A549 (cell line): Measurements from ENCODE around the gene ABCF2. TPM values are rescaled to one million over a fixed set of nuclear protein-coding genes. Genes with fewer than 3 reads are reported as not detected.

Experiments
- ATAC-seq, 2 experiments: fragments of 200-7000 bp in 1 of 2; fragments of >200 bp in 1 of 2; cut with Nextera tagmentation in 1 of 2; cut with Tn5 transposase in 1 of 2; 3 replicates each; pipeline versions ENCODE4 v1.8.0 to v1.9.1; 2018 to 2020; ENCODE audit warnings: mild to moderate bottlenecking in 1 of 2, moderate library complexity in 1 of 2
- CTCF ChIA-PET: fragments of 300-600 bp; sonication (Branson Sonifier 250); formaldehyde crosslinking; extraction: SDS; loops from one replicate; lab custom pipeline; 2021; ENCODE audit warnings: antibody characterized with exemption, inconsistent platforms; lab: Yijun Ruan, JAX
- POLR2A ChIA-PET: fragments of 350-600 bp; formaldehyde crosslinking; extraction: SDS; loops from one replicate; lab custom pipeline; 2021; ENCODE audit warnings: antibody characterized with exemption, inconsistent platforms; lab: Yijun Ruan, JAX
- DNase-seq, 2 experiments: peaks; one replicate each; pipeline versions ENCODE4 v3.0.0 to v3.0.0-alpha.2; 2011 to 2016; ENCODE audit warnings: low read depth in 1 of 2, low spot score in 1 of 2
- FAIRE-seq: peaks from 2 replicates; lab custom pipeline; 2011; peaks lifted over from hg19 to GRCh38; lab: Jason Lieb, UNC
- H3K27ac ChIP-seq, 2 experiments: fragments of >200 bp; sonication (Bioruptor Twin); formaldehyde crosslinking; 3 replicates each; pipeline ENCODE4 v1.5.1; 2016 to 2017
- H3K4me1 ChIP-seq: fragments of >200 bp; sonication (Bioruptor Twin); formaldehyde crosslinking; 3 replicates; pipeline ENCODE4 v1.6.1; 2016
- H3K4me2 ChIP-seq: fragments of >200 bp; sonication (Bioruptor Twin); formaldehyde crosslinking; 3 replicates; pipeline ENCODE4 v1.6.1; 2016
- H3K4me3 ChIP-seq: fragments of >200 bp; sonication (Bioruptor Twin); formaldehyde crosslinking; 3 replicates; pipeline ENCODE4 v1.5.1; 2016
- H3K9me3 ChIP-seq: fragments of >200 bp; sonication (Bioruptor Twin); formaldehyde crosslinking; 3 replicates; pipeline ENCODE4 v1.6.1; 2016
- CEBPB ChIP-seq, 2 experiments: fragments of >200 bp in 1 of 2; sonication (Bioruptor Twin) in 1 of 2; formaldehyde crosslinking in 1 of 2; IDR thresholded peaks; 2 replicates each; pipeline ENCODE4 v1.6.1; 2012 to 2016
- CHD2 ChIP-seq: fragments of 150-350 bp; IDR thresholded peaks from 2 replicates; pipeline ENCODE4 v1.6.1; 2014; ENCODE audit warnings: low read length; ENCODE audit not compliant: partially characterized antibody
- EHF ChIP-seq: fragments of 250-450 bp; sonication (Bioruptor Pico); IDR thresholded peaks from 2 replicates; pipeline ENCODE4 v1.5.0; 2020; ENCODE audit warnings: mild to moderate bottlenecking
- EP300 ChIP-seq, 2 experiments: fragments of >200 bp; sonication (Bioruptor Twin); formaldehyde crosslinking; IDR thresholded peaks; 2 replicates in 1 of 2; 3 replicates in 1 of 2; pipeline ENCODE4 v1.6.1; 2016 to 2017
- ESRRA ChIP-seq: fragments of 150-350 bp; IDR thresholded peaks from 2 replicates; pipeline ENCODE4 v1.6.1; 2014; ENCODE audit warnings: mild to moderate bottlenecking, low read length, borderline replicate concordance
- KDM1A ChIP-seq: fragments of 200-600 bp; sonication (generic); IDR thresholded peaks from 2 replicates; pipeline ENCODE4 v1.6.1; 2016; ENCODE audit warnings: low read depth, mild to moderate bottlenecking
- KDM5A ChIP-seq: fragments of 200-600 bp; sonication (generic); IDR thresholded peaks from 2 replicates; pipeline ENCODE4 v1.6.1; 2016; ENCODE audit warnings: antibody characterized with exemption, mild to moderate bottlenecking
- MAZ ChIP-seq: fragments of 150-350 bp; IDR thresholded peaks from 2 replicates; pipeline ENCODE4 v1.6.1; 2014; ENCODE audit warnings: antibody characterized with exemption, low read depth, low read length, borderline replicate concordance
- RARB ChIP-seq: fragments of 250-450 bp; sonication (Bioruptor Pico); IDR thresholded peaks from 2 replicates; pipeline ENCODE4 v1.8.0; 2021; ENCODE audit warnings: mild to moderate bottlenecking, moderate library complexity
- RFX5 ChIP-seq: fragments of 450-650 bp; IDR thresholded peaks from 2 replicates; pipeline ENCODE4 v1.7.1; 2014; ENCODE audit warnings: antibody characterized with exemption, mild to moderate bottlenecking, moderate library complexity
- ZNF302 ChIP-seq: fragments of 250-450 bp; sonication (Bioruptor Pico); IDR thresholded peaks from 2 replicates; pipeline ENCODE4 v1.9.0; 2021; ENCODE audit warnings: inconsistent platforms, mild to moderate bottlenecking, moderate library complexity
- WGBS: methylation state at CpG from one replicate; pipeline ENCODE4 v1.1.6; 2017; ENCODE audit errors: missing lambda C conversion rate; 5-methylcytosine and 5-hydroxymethylcytosine counted together
- polyA plus RNA-seq, 4 experiments: library from polyadenylated mRNA; depleted of rRNA in 3 of 4; stranded (reverse); fragments of >200 nt; fragmentation: RNase III in 1 of 4; extraction: RNeasy Plus Mini Kit Qiagen cat#74134 plus additional on column Dnase treatment in 1 of 4; gene quantifications; 2 replicates in 3 of 4; 3 replicates in 1 of 4; pipeline ENCODE4 v1.2.3, GENCODE V29; 2011 to 2017
- TF ChIP-seq, protein P1 (sequence below): fragments of 450-650 bp; IDR thresholded peaks from 2 replicates; pipeline ENCODE4 v1.6.1; 2014; ENCODE audit warnings: antibody characterized with exemption
- TF ChIP-seq, protein P2 (sequence below): fragments of 250-450 bp; sonication (Bioruptor Pico); IDR thresholded peaks from 2 replicates; pipeline ENCODE4 v1.5.0; 2021; ENCODE audit warnings: mild to moderate bottlenecking, moderate library complexity, borderline replicate concordance
- TF ChIP-seq, protein P3 (sequence below): fragments of 200-600 bp; sonication (generic); IDR thresholded peaks from 2 replicates; pipeline ENCODE4 v1.6.1; 2016; ENCODE audit warnings: antibody characterized with exemption, mild to moderate bottlenecking, moderate library complexity

The ABCF2 gene
- polyA plus RNA-seq, 2 of the 4 experiments (the other 2 are of a cell fraction), result 47.8 to 70.9 TPM

DNA sequence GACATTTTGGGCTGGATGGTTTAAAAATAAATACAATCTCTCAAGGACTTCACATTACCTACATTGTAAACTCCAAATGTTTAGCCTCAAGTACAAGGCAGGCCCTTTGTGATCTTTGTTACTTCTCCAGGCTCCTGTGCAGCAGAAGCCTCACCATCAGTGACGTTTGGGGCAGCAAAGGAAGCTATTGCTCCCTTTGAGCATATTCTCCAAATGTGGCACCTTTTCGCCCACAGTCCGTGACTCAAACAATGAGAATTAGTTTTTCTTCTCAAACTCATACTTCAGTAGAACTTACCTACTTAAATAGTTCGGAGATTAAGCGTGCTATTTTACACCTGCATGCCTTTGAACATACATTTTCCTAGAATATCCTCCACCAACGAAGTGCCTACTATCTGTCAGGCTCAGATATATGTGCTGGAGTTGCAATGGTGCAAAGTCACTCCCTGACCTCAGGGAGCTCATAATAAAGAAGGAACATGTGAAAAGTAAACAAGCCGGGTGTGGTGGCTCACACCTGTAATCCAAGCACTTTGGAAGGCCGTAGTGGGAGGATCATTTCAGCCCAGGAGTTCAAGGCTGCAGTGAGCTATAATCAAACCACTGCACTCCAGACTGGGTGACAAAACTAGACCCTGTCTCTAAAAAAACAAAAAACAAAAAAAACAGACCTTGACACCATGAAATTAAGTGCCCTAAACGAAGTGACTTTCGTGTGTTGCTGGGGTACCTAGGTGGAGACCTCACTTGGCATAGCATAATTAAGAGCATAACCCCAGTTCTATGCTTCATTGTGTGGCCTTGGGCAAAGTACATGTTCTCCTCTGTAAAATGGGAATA lies 1.2 kb upstream of the ABCF2 start:
- no peak for DNase-seq
- peaks cover 26% of the 10 kb centered on the region for H3K4me1 ChIP-seq
- CTCF ChIA-PET, result interaction anchor here (0.5 to 3.5 kb wide), 3 partner anchors 16 to 1388 kb away, joined by 3 to 20 read pairs (median 5); no protein-coding TSS in a partner anchor
- no peak for ATAC-seq
- TF ChIP-seq MAZ (no peak), CHD2 (no peak), KDM1A (no peak), RFX5 (no peak), RARB (CRISPR knock-in tag) (no peak), EP300 (IDR thresholded peaks at IDR 0.05) (no peak), ESRRA (no peak)
- TF ChIP-seq, protein P1, sequence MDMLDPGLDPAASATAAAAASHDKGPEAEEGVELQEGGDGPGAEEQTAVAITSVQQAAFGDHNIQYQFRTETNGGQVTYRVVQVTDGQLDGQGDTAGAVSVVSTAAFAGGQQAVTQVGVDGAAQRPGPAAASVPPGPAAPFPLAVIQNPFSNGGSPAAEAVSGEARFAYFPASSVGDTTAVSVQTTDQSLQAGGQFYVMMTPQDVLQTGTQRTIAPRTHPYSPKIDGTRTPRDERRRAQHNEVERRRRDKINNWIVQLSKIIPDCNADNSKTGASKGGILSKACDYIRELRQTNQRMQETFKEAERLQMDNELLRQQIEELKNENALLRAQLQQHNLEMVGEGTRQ, result no peak
- TF ChIP-seq, protein P2, sequence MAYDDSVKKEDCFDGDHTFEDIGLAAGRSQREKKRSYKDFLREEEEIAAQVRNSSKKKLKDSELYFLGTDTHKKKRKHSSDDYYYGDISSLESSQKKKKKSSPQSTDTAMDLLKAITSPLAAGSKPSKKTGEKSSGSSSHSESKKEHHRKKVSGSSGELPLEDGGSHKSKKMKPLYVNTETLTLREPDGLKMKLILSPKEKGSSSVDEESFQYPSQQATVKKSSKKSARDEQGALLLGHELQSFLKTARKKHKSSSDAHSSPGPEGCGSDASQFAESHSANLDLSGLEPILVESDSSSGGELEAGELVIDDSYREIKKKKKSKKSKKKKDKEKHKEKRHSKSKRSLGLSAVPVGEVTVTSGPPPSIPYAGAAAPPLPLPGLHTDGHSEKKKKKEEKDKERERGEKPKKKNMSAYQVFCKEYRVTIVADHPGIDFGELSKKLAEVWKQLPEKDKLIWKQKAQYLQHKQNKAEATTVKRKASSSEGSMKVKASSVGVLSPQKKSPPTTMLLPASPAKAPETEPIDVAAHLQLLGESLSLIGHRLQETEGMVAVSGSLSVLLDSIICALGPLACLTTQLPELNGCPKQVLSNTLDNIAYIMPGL, result no peak
- TF ChIP-seq, all 56 proteins: peak for 0
- Histone ChIP-seq H3K9me3 (no peaks in the 10 kb centered on the region), H3K4me2 (peak overlapping the region; percentile 88), H3K4me3 (peak overlapping the region; percentile 93), H3K27ac (peak overlapping the region; percentile 85 to 88)
- no peak for FAIRE-seq
- POLR2A ChIA-PET, result interaction anchor here (1.5 kb wide), 1 partner anchor 10 kb away, joined by 3 read pairs; no protein-coding TSS in a partner anchor
- 71% methylated on average over 10 of the region's 10 CpGs for WGBS

DNA sequence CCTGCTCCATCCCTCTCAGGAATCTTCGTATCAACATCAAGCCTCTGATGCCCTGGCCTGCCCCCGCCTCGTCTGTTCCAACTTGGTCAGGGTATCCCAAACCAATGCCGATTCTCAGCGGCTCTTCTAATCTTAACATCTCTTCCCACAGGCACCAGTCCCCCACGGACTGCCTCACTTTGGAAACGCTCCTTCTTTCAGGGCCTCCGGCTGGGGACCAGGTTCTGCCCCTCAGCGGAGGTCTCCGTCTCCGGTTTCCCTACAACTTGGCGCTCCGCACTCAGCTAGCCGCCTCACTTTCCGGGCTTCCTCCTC lies 488 bp downstream of the ABCF2 start:
- peak overlapping the region; percentile 98 for H3K4me2 ChIP-seq
- peak overlapping the region; percentile 85 to 88 for H3K27ac ChIP-seq
- DNase-seq (no peak), FAIRE-seq (no peak), ATAC-seq (peak in 1 of 2 experiments; percentile 19; a peak in 3 of 6 replicates)
- peaks cover 22% of the 10 kb centered on the region for H3K4me1 ChIP-seq
- no peaks in the 10 kb centered on the region for H3K9me3 ChIP-seq
- CTCF ChIA-PET, result interaction anchor here (0.8 to 4.5 kb wide), 7 partner anchors 8 to 84 kb away, joined by 3 to 30 read pairs (median 7); partner anchors contain the start of gene GBX1
- POLR2A ChIA-PET, result interaction anchor here (0.9 to 1.6 kb wide), 9 partner anchors 8 to 198 kb away, joined by 3 to 6 read pairs (median 5); partner anchors contain the start of genes ABCB8 and NUB1
- WGBS, result 2% methylated on average over 15 of the region's 15 CpGs
- TF ChIP-seq KDM5A, result no peak
- TF ChIP-seq, all 56 proteins: peak for 0
- peak overlapping the region; percentile 93 for H3K4me3 ChIP-seq

DNA sequence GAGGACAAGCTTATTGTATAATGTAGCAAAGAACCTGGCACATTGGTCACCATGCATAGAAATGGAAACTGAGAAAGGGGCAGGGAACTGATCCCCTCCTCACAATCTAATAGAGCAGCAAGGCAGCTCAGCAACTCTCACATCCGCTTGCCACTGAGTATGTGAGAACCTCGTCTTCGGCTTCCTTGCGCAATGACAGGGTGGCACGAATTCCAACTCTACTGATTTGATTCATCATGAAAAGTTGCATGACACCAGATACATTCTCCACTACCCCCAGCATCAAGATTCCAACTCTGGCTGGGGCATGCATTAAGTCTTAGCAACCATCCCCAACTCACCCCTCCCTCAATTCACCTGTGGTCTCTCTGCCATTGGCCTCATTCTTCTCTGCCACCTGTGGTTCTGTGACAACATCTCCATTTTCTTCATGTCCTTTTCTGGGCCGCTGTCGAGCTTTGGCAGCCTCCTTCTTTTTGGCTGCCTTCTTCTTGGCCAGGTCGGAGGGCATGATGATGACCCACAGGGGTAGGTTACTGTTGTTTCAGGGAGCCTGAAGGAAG lies 976 bp downstream of the ABCF2 start:
- H3K27ac ChIP-seq, result peak overlapping the region; percentile 85 to 88
- H3K4me3 ChIP-seq, result peak overlapping the region; percentile 93
- no peaks in the 10 kb centered on the region for H3K9me3 ChIP-seq
- ATAC-seq (no peak), DNase-seq (no peak), FAIRE-seq (no peak)
- WGBS, result 57% methylated on average over 8 of the region's 8 CpGs
- peaks cover 17% of the 10 kb centered on the region for H3K4me1 ChIP-seq
- ChIA-PET POLR2A (interaction anchor here (1.2 to 1.6 kb wide), 3 partner anchors 12 to 115 kb away, joined by 3 to 6 read pairs (median 6); partner anchors contain the start of gene NUB1), CTCF (interaction anchor here (0.6 to 4.5 kb wide), 5 partner anchors 18 to 212 kb away, joined by 3 to 30 read pairs (median 3); no protein-coding TSS in a partner anchor)
- peak overlapping the region; percentile 98 for H3K4me2 ChIP-seq
- TF ChIP-seq EHF (no peak), ZNF302 (CRISPR knock-in tag) (no peak), MAZ (no peak), CEBPB (IDR thresholded peaks at IDR 0.05) (peak; percentile 39 to 74; a peak in 3 of 4 replicates)
- TF ChIP-seq, protein P3, sequence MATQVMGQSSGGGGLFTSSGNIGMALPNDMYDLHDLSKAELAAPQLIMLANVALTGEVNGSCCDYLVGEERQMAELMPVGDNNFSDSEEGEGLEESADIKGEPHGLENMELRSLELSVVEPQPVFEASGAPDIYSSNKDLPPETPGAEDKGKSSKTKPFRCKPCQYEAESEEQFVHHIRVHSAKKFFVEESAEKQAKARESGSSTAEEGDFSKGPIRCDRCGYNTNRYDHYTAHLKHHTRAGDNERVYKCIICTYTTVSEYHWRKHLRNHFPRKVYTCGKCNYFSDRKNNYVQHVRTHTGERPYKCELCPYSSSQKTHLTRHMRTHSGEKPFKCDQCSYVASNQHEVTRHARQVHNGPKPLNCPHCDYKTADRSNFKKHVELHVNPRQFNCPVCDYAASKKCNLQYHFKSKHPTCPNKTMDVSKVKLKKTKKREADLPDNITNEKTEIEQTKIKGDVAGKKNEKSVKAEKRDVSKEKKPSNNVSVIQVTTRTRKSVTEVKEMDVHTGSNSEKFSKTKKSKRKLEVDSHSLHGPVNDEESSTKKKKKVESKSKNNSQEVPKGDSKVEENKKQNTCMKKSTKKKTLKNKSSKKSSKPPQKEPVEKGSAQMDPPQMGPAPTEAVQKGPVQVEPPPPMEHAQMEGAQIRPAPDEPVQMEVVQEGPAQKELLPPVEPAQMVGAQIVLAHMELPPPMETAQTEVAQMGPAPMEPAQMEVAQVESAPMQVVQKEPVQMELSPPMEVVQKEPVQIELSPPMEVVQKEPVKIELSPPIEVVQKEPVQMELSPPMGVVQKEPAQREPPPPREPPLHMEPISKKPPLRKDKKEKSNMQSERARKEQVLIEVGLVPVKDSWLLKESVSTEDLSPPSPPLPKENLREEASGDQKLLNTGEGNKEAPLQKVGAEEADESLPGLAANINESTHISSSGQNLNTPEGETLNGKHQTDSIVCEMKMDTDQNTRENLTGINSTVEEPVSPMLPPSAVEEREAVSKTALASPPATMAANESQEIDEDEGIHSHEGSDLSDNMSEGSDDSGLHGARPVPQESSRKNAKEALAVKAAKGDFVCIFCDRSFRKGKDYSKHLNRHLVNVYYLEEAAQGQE, result no peak
